ENCODE results near the gene OGDH.

- TF ChIP-seq CTCF (IDR thresholded peaks at IDR 0.05; ENCODE audit: low read depth, low read length, missing input control) (no peak), REST (IDR thresholded peaks at IDR 0.05) (no peak), YY1 (IDR thresholded peaks at IDR 0.05) (no peak), MAX (IDR thresholded peaks at IDR 0.05) (no peak)
Measured at GRCh38 chr7:44604941-44605340, 1.5 kb upstream of the OGDH start.
